Cerebellar nuclear complex (tissue), 1 donor: Measurements from ENCODE around the gene CHST11.

ENCODE experiments used
- DNase-seq, 2 experiments: peaks; one replicate each; lab custom pipeline; 2025; lab: John Stamatoyannopoulos, UW

CHST11 gene

DNA sequence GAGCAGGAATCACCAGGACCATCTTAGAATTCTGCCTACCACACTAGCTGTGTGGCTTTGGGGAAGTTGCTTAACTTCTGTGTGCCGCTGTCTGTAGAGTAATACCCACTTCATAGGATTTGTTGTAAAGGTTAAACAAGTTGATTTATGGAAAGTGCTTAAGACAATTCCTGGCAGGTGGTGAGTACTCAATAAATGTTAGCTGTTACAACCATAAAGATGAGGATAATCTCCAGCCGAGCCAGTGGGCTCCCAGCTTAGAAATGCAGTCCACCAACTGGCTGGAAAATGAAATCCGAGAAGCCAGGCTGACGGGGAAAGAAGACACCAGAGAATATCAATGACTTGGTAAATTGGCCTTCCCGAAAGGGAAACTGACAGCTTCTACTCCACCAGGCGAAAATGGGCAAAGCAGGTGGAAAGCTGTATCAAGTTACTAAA, 173.5 kb downstream of the CHST11 start:
- no peak for DNase-seq

DNA sequence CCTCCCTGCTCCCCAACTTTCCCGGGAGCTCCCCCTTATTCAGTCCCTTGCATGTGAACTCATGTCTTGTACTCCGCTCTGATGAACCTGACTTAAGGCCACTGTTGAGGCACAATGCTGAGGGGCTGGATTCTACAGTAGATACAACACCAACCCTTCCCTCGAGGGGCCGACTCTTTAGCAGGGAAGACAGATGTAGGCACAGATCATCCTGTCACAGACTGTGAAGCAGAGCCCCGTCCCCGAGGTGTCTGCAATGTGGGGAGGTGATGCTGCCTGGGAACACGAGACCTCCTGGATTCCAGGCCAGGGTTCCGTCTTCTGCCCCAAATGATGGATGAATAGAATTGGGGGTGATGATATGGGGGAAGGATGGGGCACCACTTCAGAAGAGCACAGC, 175.1 kb downstream of the CHST11 start:
- DNase-seq, result no peak

DNA sequence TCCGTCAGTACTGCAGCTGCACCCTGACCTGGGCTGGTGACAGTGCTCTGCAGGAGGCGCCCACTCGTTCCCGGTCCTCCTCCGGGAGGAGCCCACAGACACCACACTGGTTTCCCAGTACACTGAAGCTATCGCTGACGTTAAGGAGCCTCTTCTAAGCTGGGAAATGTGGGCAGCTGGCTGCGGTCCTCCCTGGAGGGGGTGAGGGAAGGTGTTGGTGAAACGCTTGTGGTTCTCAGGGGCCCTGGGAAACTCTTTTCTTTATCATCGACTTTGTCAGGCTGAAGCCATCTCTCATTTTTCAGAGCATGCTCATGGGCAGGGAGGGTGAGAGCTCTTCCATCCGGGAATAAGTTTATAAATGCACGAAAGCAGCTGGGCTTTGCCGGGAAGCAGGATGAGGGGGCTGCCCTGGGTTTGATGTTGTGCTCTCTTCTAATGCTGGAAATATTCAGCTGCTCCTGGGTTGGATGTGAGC, 176.0 kb downstream of the CHST11 start:
- DNase-seq, result no peak

DNA sequence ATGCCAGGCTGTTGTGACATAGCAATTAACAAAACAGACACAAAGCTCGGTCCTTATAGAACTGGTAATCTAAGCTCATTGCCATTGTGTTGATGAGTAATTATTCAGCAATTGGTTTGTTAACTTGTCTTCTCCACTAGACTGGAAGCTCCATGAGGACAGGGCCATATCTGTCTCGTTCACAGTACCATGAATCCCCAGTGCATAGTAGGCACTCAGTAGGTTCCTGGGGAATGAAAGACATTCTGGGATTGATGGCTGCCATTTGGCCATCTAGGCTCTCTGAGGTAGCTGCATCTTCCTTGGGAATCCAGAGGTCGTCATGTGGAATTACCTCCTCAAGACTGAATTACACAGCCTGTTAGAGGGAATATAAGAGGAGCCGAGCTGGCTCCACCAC, 177.3 kb downstream of the CHST11 start:
- DNase-seq, result no peak

DNA sequence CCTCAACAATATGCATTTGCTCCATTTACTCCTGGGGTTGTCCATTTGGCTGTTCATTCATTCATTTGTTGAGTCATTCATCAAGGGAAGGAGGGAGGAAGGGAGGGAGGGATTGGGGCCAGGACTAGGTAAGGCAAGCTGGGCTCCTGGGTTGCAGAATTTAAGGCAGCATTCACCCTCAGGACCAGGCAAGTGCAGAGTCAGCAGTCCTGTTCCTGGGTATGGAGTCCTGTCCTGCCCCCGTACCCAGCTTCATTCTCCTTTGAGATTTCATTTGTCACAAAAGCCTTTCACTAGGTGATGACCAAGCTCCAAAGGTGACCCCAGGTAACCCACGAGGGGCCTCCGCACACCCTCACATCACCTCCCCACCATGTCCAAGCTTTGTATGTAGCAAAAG, 178.1 kb downstream of the CHST11 start:
- DNase-seq, result no peak

DNA sequence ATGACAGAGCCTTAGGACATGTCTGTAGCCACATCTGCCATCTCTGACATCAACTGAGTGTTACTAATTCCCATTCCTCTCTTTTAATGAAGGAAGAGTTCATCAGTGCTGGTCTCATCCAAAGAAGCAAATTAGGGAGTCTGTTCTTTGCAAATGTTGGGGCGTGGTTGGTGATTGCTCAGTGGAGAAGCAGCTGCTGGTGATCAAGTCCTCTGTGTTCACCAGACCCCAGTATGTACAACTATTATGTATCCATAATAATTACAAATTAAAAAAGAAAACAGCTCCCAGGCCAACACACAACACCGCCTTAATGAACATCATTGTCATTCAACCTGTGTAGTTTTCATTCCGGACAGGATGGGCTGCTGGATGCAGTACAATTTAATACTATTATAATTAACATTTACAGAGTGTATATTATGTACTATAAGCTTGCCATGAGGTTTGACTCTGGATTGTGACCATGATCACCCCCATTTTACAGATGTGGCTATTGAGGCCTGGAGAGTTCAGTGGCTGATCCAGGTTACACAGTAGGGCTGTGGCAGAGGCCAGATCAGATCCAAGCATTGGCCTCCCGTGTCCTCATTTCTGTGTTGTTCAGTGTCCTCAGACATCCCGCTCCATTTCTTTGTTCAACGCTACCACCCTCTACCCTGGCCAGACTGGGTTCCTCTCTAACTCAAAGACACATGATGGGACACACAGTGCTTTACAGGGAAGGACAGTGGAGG, 179.0 kb downstream of the CHST11 start:
- DNase-seq, result no peak

DNA sequence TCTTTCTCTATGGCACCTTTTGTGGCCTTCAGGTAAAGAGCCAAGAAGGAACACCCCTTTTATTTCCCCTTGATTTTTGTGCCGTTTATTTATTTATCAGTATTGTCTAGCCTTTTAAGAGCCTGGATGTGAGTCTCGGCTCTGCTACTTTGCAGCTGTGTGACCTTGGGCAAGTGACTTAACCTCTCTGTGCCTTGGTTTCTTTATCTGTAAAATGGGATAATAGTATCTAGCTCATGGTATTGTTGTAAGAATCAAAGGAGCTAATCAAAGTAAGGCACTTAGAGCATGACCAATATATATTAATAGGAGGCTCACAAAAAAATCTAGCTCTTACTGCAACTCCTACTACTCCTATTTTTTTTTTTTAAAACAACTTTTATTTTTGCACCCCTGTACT, 179.7 kb downstream of the CHST11 start:
- DNase-seq, result no peak

DNA sequence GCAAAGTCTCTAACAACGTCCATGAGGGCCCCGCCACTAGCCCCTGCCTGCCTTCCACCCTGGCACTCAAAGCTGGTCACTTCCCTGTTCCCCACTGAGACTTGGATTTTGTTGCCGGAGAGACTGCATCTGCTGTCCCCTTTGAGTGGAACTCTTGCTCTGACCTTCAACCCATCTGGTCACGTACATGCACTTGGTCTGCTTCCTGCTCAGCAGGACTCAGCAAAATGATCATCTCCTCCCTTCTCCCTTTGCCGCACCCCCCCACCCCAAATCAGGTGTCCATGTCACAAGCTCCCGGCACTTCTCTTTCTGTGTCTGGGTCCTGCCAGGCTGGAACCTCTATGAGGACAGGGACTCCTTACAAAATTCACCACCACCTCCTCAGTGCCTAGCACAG, 180.9 kb downstream of the CHST11 start:
- DNase-seq, result no peak

DNA sequence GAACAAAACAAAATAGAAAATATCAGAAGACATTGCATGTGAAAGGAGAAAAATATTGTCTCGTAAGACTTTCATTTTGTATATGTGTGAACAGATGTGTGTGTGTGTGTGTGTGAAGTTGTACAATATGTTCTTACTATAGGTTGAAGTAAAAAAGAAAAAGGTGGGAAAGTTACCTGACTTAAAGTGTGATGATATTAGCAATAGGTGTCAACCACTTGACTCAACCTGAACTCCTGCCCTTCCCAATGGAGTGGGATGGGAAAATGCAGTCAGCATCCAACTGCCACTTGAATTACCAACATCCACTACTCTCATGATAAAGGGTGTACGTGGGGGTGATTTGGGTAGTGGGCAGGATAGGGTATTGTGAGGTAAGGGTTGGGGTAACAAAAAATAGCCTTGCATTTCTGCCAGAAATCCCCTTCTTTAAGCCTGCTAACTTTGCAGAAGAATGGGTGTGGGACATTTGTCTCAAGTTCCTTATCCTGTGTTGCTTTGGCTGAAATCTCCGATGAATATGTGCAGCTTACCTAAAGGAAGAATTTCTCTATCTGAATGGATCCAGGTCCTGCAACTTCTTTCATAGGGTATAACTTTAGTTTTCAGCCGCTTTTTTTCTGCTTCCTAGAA, 181.6 kb downstream of the CHST11 start:
- DNase-seq, result no peak

DNA sequence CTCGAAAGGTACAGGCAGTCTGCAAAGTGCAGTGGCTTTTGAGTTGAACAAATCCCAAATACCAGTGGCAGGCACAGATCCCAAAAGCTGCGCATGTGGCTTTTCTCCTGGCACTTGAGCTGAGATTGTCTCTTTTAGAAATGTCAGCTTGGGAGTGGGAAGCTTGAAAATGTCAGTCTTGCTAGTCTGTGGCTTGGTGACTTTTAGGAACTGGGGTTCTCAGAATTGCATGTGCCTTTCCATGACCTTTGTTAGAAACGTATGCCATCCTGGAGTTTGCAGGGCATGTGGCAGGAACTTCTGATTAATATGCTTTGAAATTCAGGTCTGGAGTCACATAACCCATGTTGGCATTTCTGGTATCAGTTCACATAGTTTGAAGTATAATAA, 182.1 kb downstream of the CHST11 start:
- DNase-seq, result no peak

DNA sequence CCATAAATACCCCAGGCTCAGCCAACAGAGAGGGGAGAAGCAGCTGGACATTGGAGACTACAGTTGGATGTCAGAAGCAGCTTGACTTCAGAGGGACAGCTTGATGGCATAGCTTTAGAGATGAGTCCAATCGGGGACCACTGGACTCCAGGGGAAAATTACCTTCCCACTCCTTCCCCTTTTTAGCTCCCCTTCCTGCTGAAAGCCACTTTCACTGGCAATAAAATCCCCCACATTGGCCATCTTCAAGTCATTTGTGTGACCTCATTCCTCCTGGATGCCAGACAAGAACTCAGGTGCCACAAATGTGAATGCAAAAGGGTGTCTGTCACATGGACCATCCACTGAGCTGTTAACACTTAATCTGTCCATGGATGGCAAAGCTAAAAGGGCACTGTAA, 184.2 kb downstream of the CHST11 start:
- no peak for DNase-seq

DNA sequence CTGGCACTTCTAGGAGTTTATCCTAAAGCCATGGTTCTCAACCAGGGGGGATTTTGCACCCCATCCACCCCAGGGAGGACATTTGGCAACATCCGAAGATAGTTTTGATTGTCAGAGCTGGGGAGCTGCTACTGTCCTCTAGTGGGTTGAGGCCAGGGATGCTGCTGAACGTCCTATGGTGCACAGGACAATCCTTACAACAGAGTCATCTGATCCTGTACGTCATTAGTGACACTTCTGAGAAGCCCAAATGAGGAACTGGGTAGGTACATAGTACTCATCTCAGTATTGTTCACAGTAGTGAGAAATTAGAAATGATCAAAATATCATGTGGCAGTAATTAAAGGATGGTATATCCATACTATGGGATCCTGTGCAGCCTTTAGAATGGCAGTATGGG, 185.1 kb downstream of the CHST11 start:
- no peak for DNase-seq

DNA sequence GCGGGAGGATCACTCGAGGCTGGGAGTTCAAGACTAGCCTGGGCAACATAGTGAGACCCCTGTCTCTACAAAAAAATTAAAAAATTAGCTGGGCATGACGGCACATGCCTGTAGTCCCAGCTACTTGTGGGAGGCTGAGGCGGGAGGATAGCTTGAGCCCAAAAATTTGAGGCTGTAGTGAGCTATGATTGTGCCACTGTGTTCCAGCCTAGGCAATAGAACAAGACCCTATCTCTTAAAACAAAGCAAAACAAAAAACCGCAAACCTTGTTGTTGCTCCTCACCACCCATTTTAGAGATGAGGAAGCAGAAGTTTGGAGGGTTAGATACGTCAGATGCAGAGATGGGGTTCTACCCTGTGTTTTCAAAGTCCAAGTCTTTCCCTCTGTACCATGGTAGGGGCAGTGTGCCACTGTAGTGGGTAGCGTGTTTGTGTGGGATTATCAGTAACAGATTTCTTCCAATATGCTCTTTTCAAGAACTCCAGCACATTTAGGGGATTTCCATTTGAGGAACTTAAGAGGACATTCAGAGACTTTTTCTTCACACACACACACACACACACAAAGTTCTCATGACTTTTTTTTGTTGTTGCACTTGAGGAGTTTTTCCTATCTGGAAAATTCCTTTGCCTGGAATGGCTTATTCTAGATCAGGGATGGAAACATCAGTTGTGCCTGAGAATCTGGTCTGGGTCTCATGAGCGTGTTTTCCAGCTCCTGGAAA, 186.5 kb downstream of the CHST11 start:
- DNase-seq, result no peak

DNA sequence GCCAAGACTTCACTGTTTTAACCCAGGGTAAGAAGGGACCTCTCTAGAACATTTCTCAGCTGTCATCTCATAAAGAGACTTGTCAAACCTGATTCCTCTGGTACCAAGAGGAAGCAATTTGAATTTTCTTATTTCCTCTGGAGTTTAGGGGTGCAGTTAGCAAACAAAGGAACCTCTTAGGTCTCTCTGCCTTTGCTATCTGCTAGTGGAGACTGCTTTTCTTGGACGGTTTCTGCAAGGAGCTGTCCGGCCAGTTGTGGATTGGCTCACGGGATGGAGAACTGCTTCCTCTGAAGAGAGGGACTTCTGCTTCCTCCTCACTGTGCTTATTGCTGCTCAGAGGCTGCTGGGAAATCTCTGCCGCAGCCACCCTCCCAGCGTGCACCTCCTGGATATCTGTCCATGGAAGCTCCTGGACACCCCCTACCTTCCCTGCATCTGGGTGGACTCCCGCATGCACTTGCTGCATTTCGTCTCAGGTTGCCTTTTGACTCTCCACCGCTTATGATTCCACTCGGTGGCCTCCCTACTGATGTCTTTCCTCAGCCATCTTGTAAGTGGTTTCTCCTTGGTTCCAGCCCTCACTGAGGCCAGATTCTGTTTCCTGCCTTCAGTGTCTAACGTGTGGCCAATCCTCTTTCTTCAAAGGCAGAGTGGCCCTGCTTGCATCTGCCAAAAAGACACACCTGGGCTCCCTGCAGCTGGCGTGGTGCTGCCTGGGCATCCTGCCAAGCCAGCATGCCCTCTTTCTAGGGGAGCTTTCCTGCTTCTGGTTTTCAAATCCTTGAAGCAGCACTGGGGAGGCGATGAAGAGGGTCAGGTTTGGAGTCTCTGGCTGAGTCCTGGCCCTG, 187.3 kb downstream of the CHST11 start:
- no peak for DNase-seq

DNA sequence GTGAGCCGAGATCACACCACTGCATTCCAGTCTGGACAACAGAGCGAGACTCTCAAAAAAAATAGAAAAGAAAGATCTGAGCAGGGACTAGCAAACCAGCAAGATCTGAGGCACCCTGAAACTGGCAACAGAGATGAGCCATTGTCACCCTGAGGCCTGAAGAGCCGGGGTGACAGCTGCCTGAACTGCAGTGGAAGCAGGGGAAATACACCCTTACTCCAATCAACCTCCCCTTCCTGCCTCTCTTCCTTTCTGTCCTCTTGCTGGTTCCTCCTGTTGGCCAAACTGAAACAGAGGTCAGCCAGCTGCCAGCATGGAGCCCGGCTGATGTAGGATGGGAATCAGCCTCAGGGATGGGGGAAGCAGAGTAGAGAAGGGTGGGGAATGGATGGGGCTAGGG, 192.0 kb downstream of the CHST11 start:
- DNase-seq, result no peak

DNA sequence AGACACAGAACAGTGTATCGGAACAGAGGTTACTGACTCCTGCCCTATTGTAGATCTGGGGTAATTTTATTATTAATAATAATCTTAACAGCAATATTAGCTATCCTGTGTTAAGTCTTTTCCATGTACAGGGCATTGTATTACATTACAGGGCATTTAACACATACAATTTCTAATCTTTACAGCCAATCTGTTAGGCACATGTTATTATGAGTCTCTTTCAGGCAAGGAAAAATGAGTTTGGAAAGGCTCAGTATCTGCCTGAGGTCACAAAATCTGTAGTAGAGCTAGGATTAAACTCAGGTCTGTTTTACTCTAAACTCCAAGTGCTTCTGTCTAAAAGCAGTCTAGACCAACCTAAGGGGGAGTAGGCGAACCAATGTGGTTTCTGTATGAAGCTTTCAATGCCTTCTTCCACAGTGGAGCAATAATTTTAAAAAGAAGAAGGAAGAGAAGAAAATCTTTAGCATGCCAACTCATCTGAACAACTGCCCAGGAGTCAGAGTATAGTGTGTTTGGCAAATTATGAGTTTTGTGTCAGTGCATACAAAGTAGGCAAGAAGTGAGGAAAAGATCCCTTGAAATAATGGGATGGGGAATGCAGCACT, 192.6 kb downstream of the CHST11 start:
- DNase-seq, result no peak

DNA sequence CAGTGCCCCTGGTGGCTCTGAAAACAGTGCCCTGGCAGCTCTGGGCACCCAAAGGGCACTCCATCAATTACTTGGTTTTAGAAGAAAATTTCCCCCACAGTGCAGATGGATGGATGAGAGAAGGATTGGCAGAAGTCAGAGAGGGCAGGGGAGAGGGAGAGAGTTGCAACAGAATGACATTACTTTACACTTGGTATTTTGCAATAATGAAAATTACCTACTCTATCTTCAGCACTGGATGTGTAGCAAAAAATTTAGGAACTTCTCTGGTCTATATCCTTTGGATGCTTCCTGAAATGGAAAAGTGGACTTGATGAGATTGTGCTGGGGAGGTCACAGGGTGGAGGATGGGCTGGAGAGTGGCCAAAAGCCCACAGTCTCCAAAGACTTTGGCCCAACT, 193.2 kb downstream of the CHST11 start:
- DNase-seq, result no peak

DNA sequence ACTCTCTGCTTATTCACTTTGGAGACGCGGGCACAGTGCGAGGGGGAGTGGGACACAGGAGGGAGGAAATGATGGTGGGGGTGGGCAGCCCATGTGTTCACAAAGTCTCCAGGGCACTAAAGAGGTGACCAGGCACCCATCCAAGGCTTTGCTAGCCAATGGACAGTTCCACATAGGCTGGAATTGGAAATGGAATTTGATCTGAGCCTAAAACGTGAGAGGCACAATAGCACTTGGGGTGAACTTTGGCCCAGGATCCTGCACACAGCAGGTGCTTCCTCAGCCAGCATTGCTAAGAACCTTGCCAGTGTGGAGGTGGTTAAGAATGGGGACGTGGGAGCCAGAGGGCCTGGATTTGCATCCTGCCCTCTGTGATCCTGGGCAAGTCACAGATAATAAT, 193.8 kb downstream of the CHST11 start:
- no peak for DNase-seq

DNA sequence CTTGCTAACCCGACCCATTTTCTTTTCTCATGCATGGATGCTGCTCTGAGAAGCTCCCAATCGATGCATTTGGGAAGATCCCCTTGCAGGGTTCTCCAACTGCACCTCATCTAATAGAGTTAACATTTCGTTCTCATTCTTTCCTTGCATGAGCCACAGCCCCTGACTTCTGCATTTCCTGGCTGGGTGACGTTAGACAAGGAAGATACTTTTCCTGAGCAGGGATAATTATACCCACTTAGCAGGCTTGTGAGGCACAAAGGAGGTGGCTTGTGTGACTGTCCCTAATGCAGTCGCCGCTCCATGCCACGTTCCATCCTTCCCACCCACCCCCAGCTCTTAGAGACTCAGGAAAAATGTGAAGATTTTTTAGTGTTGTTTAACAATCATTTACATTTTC, 195.1 kb downstream of the CHST11 start:
- no peak for DNase-seq

DNA sequence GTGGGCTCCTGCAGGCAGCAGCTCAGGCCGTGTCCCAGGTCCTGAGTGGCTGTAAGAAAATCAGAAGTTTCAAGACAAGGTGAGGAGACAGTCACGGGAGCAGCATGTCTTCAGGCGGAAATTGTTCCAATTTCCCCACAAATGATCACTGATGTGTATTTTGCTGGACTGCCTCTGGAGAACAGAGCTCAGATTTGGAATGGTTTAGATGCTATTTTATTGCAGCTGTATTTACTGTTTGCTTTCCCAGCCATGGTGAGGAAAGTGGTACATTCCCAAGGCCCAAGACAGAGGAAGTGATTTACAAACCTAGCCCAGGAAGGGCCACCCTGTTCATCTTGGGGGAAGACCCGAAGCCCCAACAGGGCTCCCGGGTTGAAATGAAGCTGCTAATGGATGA, 195.6 kb downstream of the CHST11 start:
- no peak for DNase-seq

DNA sequence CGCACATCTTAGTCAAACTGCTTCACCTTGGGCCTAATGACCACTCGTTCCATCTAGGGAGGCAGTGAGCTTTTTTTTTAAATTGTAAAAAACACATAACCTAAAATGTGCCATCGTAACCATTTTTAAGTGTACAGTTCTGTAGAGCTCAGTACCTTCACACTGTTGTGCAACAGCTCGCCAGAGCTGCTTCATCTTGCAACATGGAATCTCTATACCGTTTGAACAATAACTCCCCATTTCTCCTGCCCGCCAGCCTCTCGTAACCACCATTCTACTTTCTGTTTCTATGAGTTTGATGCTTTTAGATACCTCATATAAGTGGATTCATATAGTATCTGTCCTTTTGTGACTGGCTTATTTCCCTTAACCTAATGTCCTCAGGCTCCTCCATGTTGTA, 196.2 kb downstream of the CHST11 start:
- DNase-seq, result no peak
